GM19372 (cell line): Measurements from ENCODE around the gene SCAF1.

Experiments used
- ATAC-seq: cut with Tn5 transposase; IDR thresholded peaks from one replicate; pipeline ENCODE4 v1.9.1; 2021; ENCODE audit warnings: mild to moderate bottlenecking, low read depth, moderate library complexity; ENCODE audit not compliant: unreplicated experiment

Gene SCAF1

GRCh38 chr19:49682274-49682673 lies 40.3 kb downstream of the SCAF1 start:
- no peak for ATAC-seq

- no peak for ATAC-seq
Observed at GRCh38 chr19:49683814-49684250, 41.8 kb downstream of the SCAF1 start.

DNA sequence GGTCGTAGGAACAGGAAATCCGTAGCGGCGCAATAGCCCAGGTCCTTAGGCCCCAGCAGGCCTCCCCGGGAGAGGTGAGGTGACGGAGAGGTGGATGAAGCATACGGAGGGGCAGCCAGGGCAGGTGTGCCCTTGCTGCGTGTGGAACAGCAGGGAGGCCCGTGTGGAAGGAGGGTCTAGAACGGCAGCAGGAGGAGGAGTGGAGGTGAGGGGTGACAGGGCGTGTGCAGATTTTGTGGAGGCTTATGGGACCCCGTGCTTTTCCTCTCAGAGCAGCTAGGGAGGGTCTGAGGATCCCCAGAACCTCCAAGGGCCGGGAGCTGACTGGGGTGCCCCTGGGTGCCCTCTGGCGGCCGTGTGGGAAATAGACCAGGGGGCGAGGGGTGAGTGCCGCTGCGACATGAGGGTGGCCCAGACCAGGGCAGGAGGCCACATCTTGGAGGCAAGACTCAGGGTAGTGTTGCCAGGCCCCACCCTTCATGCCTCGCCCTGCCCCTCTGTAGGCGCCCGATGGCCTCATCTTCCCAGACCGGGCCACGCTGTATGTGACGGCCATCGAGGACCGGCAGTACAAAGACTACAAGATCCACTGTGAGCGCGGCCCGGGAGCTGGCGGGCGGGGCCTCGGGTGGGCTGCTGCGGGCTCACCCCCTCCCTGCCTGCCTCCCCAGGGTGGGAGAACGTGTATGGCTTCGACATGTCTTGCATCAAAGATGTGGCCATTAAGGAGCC lies 42.4 kb downstream of the SCAF1 start:
- ATAC-seq, result no peak

GRCh38 chr19:49684983-49685553 lies 43.1 kb downstream of the SCAF1 start:
- ATAC-seq, result no peak

- no peak for ATAC-seq
Observed at GRCh38 chr19:49685845-49686332, 43.9 kb downstream of the SCAF1 start.

DNA sequence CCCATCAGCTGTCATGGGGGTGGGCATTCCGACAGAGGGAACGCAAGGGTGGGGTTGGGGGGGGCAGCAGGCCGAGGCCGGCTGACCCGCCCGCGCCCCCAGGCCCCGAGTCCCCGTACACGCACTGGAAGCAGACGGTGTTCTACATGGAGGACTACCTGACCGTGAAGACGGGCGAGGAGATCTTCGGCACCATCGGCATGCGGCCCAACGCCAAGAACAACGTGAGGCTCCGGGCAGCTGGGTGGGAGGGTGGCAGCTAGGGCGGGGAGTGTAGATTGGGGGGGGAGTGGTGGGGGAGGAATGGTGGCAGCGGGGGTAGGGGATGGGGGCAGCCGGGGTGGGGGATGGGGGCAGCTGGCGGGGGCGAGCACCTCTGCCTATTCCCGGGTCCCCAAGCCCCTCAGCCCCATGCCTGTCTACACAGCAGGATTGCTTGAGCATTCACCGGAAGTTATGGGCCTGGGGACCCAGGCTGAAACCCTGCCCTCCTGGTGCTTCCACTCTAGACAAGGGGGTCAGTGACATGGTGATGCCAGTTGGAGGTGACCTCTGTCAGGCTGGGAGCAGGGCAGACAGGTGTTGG lies 44.6 kb downstream of the SCAF1 start:
- no peak for ATAC-seq

DNA sequence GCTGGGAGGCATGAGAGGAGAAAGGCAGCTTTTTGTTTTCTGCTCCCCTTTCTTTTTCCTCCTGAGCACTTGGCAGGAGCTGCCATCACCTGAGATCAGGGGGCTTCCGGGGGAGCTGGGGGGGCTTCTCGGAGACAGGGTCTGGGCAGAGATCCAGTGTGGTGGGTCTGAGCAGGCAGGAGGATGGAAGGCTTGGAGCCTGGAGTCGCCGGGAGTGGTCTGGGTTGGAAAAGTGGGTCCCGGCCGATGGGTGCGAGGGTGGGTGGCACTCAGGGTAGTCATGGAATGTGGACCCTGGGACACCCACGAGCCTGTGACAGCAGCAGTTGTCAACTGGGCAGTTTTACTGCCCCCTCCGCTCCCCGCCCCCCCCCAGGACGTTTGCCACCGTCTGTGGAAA lies 45.1 kb downstream of the SCAF1 start:
- no peak for ATAC-seq

GRCh38 chr19:49687566-49688316 lies 45.7 kb downstream of the SCAF1 start:
- ATAC-seq, result no peak

- no peak for ATAC-seq
Observed at GRCh38 chr19:49688531-49689132, 46.6 kb downstream of the SCAF1 start.

DNA sequence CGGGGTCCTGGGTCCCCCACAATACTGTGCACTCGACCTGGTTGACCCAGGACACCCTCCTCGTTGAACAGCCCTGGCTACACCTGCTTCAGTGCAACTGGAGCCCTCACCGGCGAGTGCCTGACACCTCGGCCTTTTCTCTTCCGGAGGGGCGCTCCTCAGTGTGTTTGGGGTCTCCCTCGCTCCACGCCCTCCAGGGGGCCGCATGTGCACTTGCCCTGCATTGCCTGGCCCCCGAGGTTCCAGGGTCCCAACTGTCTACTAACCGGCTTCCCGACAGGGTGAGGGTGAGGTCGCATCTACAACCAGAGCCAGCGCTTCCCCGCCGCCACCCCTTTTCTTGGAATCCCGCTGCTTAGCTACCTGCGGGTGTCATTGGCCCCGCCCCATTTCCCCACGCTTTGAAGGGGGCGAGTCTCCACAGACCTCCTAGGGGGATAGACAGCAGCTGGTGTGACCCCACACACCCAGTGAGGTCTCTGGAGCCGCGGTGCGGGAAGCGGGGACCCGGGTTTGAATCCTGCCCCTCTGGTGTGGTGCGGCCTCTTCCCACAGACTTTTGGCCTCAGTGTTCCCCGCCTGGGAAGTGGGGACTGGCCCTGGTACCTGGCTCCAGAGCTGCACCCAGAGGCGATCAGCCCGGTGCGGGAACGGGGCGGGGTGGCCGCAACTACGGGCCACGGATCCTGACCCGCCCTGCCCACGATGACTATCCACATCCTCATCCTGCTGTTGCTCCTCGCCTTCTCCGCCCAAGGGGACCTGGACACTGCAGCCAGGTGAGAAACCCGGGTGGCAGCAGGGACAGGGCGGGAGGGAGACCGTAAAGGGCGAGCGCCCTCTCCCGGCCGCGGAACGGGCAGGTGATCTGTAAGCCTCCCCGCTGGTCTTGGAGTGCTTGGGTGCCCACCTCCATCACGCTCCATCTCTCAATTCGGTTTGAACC lies 47.4 kb downstream of the SCAF1 start, which contains the start of gene ADM5:
Gene ADM5, plus strand, starts transcription at position 462 of the 946 bp plus-strand sequence. Its CDS starts 244 bp downstream, at position 706.
- ATAC-seq, result no peak

GRCh38 chr19:49690079-49690655 lies 48.2 kb downstream of the SCAF1 start:
- ATAC-seq, result no peak

GRCh38 chr19:49690656-49691242 lies 48.7 kb downstream of the SCAF1 start, which contains the start of gene CPT1C:
TSS of gene CPT1C (plus strand) at chr19:49691116. CDS start at chr19:49692253, 1,137 bp downstream.
- no peak for ATAC-seq

DNA sequence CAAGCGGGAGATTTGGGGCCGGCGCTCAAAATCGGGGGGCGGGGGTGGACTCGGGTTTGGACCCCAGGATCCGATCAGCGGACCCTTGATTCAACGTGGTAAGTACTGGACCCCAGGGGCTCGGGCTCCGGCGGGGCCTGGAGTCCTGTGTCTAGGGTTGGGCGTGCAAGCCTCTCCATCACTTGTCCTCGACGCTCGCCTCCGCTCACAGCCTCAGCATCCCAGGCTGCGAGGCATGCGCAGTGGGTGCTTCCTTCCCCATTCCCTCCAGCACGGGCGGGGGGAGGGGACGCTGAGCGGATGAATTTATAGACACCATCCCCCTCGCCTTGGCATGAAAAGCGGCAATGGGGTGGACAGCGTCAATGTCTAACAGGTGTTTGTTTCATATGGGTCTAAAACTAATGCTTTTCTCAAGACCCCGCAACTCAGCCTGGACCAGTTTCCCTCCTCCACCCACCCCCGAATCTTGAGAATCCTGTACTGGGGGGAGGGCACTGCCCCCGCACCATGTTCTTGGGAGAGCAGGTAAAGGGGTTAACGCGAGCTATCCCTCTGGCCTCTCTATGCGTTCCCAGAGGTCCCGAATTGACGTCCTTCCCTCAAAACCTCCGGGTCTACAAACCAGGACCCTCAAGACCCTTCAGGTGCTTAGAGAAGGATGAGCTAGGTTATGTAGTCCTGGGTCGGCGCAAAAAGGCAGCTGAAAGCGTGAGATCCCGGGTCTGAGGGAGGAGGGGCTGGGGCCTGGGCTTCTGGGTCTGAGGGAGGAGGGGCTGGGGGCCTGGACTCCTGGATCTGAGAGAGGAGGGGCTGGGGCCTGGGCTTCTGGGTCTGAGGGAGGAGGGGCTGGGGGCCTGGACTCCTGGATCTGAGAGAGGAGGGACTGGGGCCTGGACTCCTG lies 49.5 kb downstream of the SCAF1 start:
- no peak for ATAC-seq

DNA sequence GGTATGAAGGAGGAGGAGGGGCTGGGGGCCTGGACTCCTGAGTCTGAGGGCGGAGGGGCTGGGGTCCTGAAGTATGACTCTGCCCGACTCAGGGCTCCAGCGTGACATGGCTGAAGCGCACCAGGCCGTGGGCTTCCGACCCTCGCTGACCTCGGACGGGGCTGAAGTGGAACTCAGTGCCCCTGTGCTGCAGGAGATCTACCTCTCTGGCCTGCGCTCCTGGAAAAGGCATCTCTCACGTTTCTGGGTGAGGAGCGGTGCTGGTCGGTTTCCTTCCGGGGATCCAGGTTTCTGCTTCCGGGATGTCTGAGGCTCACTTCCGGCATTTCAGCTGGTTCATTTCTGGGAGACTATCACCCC lies 50.1 kb downstream of the SCAF1 start:
- ATAC-seq, result no peak

GRCh38 chr19:49696115-49696514 lies 54.1 kb downstream of the SCAF1 start:
- ATAC-seq, result no peak

GRCh38 chr19:49696865-49697264 lies 54.9 kb downstream of the SCAF1 start:
- no peak for ATAC-seq

DNA sequence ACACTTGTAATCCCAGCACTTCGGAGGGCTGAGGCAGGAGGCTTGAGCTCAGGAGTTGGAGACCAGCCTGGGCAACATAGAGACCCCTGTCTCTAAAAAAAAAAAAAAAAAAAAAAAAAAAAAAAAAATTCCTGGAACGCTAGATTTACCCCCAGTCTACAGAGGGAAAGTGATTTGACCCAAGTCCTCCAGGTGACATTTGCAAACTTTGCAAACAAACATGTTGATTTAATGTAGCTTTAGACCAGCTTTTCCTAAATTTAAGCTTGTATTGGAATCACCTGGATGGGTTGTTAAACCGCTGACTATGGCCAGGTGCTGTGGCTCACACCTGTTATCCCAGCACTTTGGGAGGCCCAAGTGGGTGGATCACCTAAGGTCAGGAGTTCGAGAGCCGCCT lies 57.4 kb downstream of the SCAF1 start:
- no peak for ATAC-seq

GRCh38 chr19:49700563-49700962 lies 58.6 kb downstream of the SCAF1 start:
- no peak for ATAC-seq
